NCI-H82 treated with DMSO at 0.1 percent for 48 hours (cell line): Measurements from ENCODE around the gene CDC14B.
"Not testable (repeated sequence)": the region's sequence is repeated elsewhere in the genome, so short reads cannot be mapped to it uniquely, and the experiment has no call there.

ENCODE experiments used
- DNase-seq: peaks from one replicate; lab custom pipeline; 2025; ENCODE audit not compliant: unreplicated experiment; lab: John Stamatoyannopoulos, UW

CDC14B gene

DNA sequence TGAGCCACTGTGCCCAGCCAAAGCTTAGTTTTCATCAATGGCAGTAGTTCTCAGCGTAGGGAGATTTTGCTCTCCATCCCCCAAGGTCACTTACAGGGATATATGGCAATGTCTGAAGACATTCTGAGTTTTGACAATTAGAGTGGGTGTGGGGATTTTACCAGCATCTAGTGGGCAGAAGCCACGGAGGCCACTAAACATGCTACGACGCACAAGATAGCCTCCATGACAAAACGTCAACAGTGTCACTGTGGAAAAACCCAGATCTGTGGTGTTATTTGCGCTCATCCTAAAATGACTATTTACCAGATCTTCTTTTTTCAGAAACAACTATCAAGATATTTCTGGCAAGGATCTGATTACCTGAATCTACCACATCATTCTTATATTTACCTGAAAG is 68.2 kb downstream of the CDC14B start:
- DNase-seq = no peak

GRCh38 chr9:96550659-96551058 is 69.0 kb downstream of the CDC14B start:
- no peak for DNase-seq

- DNase-seq = not testable (repeated sequence)
Observed at GRCh38 chr9:96543131-96543530, 76.5 kb downstream of the CDC14B start.

GRCh38 chr9:96540106-96540505 is 79.5 kb downstream of the CDC14B start:
- DNase-seq = no peak

- DNase-seq = no peak
Observed at GRCh38 chr9:96532173-96532572, 87.5 kb downstream of the CDC14B start.

- no peak for DNase-seq
Observed at GRCh38 chr9:96524764-96525163, 94.9 kb downstream of the CDC14B start.

DNA sequence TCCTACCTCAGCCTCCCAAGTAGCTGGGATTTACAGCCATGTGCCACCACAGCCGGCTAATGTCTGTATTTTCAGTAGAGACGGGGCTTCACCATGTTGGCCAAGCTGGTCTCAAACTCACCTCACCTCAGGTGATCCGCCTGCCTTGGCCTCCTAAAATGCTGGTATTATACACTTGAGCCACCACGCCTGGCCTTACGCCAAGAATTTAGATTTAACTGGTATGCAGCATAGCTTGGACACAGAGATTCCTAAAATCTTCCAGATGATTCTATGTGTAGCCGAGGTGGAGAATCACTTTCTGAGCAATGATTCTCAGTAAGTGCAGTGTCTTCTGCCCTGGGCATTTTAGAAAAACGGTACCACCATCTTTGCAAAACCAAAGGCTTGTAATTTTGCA is 95.6 kb downstream of the CDC14B start:
- DNase-seq = no peak

DNA sequence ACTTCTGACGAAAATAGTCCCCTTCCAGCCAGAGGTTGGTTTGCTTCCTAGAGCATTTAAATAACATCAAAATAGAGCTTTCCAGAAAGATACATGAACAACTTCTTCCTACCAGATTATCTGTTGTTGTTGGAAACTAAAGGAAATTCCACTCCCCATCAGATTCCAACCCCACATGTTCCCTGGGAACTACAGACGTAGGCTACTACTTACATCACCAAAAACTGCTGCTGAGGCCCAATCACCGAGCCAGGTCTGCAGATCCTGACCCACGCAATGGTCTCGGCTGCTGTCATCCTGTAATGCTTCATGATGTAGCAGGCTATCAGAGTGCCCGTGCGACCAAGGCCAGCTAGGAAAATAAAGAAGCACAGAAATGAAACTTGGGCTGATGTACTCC is 96.3 kb downstream of the CDC14B start:
- no peak for DNase-seq

GRCh38 chr9:96522366-96522765 is 97.3 kb downstream of the CDC14B start:
- no peak for DNase-seq

DNA sequence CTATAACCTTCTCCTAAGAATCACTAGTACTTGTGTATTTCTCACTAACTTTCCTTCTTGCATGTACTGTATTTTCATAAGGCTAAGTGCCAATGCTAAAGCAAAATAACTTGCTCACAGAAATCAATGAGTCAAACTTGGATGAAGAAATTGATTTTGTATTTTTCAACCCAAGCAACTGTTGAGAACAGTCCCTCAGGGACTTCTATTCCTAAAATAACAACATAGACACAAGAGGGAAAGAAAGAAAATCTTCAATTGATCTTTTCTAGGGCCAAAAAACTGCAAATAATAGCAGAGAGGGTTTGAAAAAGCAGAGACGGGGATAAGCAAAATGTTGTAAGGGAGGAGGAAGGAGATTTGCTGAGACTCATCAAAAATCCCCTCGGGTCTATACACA is 99.9 kb downstream of the CDC14B start:
- DNase-seq = no peak

- no peak for DNase-seq
Observed at GRCh38 chr9:96519095-96519494, 100.5 kb downstream of the CDC14B start.

- DNase-seq = no peak
Observed at GRCh38 chr9:96515621-96516470, 103.8 kb downstream of the CDC14B start.

DNA sequence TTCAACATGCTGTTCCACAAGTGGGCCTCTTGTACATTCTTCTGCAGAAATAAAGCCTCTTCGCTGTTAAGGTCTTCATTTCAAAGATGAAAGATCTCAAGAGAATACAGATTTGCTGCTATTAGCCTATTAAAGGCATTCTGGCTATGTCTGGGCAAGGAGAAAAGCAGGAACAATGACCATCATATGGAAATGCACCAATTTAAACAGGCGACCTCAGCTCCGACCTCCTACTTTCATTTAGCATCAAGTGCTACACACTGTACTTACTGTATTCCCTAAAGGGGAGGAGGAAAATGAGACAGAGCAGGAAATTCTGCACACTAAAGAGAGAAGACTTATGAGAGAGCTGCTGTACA is 104.9 kb downstream of the CDC14B start:
- no peak for DNase-seq

- DNase-seq = no peak
Observed at GRCh38 chr9:96514108-96514799, 105.4 kb downstream of the CDC14B start.

GRCh38 chr9:96513622-96514021 is 106.0 kb downstream of the CDC14B start:
- no peak for DNase-seq

DNA sequence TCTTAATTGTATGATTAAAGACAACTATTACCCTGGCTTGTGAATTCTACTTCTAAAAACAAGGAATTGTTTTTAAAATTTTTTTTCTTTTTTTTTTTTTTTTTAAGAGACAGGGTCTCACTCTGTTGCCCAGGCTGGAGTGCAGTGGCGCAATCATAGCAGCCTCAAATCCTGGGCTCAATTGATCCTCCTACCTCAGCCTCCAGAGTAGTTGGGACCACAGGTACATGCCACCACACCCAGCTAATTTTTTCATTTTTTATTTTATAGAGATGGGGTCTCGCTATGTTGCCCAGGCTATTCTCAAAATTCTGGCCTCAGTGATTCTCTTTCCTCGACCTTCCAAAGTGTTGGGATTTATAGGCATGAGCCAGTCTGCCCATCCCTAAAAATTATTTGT is 107.4 kb downstream of the CDC14B start:
- no peak for DNase-seq

DNA sequence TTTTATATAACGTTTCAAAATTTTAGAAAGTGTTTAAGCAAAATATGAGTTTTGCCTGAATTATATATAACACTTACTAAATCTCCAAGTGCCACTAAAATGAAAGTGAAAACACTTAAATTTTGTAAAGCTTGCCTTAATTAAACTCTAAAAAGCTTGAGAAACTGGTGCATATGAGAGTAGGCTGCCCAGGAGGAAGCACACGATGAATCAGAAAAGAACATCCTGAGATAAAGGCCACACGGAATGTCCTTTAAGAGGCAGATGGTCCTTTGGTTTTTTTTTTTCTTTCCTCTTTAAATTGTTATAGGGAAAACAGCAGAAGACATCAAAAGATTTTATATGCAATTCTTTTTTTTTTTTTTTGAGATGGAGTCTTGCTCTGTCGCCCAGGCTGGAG is 109.4 kb downstream of the CDC14B start:
- DNase-seq = no peak

- DNase-seq = no peak
Observed at GRCh38 chr9:96509848-96510247, 109.8 kb downstream of the CDC14B start.

- DNase-seq = no peak
Observed at GRCh38 chr9:96509026-96509425, 110.6 kb downstream of the CDC14B start.

GRCh38 chr9:96508227-96508940 is 111.3 kb downstream of the CDC14B start:
- no peak for DNase-seq

DNA sequence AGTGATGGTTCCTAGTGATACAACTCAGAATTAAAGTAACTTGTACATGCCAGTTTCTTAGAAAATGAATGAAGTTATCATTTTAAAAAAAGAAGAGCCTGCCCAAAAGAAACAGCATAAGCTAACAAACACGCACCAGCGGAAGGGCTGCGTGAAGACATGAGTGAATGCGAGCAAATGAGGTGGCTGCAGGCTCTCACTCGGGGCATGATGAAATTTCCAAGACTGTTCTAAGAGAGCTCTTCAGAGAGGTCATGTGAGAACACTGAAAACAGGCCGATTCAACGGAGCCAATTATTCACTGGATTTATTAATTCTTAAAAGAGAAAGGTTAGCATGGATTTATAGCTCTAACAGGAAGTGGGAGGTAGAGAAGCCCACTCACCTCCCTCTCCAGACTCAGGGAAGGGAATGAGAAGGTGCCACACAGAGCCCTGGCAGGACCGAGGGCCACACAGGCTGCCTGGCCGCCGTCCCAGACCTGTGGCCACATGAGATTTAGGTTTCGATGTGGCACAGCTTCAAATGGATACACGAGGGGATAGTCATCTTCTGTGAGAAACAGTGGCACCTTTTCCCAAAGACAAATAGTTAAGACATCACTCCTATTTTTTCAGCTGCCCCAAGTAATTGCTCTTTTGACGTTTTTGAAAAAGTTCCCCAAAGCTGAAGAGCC is 114.2 kb downstream of the CDC14B start:
- no peak for DNase-seq
